Measurements from ENCODE around the gene HNF4A.

GRCh38 chr20:44475694-44476560 lies 120.4 kb downstream of the HNF4A start, which contains the start of gene TTPAL:
- TF ChIP-seq ETV6 (CRISPR knock-in tag; conservative IDR thresholded peaks at IDR 0.05) (peak; percentile 97; the same call in 1 of the 2 replicates), SP1 (IDR thresholded peaks at IDR 0.05) (no peak), SP1 (CRISPR knock-in tag; IDR thresholded peaks at IDR 0.05) (peak; percentile 89), NFIC (IDR thresholded peaks at IDR 0.05; ENCODE audit: low read length) (no peak), DDIT3 (CRISPR knock-in tag; IDR thresholded peaks at IDR 0.05) (no peak), FOXA1 (IDR thresholded peaks at IDR 0.05) (no peak), FOXA1 (CRISPR knock-in tag; IDR thresholded peaks at IDR 0.05) (peak; percentile 47), SMAD3 (CRISPR knock-in tag; IDR thresholded peaks at IDR 0.05) (peak; percentile 84), ZNF660 (CRISPR knock-in tag; IDR thresholded peaks at IDR 0.05; ENCODE audit: borderline replicate concordance, low read depth) (no peak; the same call in 1 of the 2 replicates), JUNB (CRISPR knock-in tag; IDR thresholded peaks at IDR 0.05; ENCODE audit: borderline replicate concordance) (no peak), CTCF (CRISPR knock-in tag; IDR thresholded peaks at IDR 0.05) (peak; percentile 93), CHCHD3 (CRISPR knock-in tag; IDR thresholded peaks at IDR 0.05) (peak; percentile 79; the same call in 1 of the 2 replicates)
